DND-41 (cell line): ENCODE measurements around the gene ATG5.

Experiments
- ATAC-seq: fragments of 200-7000 bp; cut with Tn5 transposase; 3 replicates; pipeline ENCODE4 v1.9.1; 2021; ENCODE audit warnings: low read depth; ENCODE audit not compliant: insufficient read depth
- DNase-seq: peaks from one replicate; pipeline ENCODE4 v3.0.0-alpha.2; 2020
- H2AFZ ChIP-seq: 2 replicates; pipeline ENCODE4 v1.6.0; 2012; ENCODE audit warnings: low read depth, low read length
- H3K27ac ChIP-seq: 2 replicates; pipeline ENCODE4 v1.5.1; 2012; ENCODE audit warnings: low read length, inconsistent platforms
- H3K27me3 ChIP-seq: fragments of 200-600 bp; sonication (generic); 2 replicates; pipeline ENCODE4 v1.6.0; 2012; ENCODE audit warnings: low read length, mild to moderate bottlenecking, inconsistent platforms; ENCODE audit not compliant: insufficient read depth, poor library complexity
- H3K36me3 ChIP-seq: 2 replicates; pipeline ENCODE4 v1.5.1; 2012; ENCODE audit warnings: low read length, inconsistent platforms; ENCODE audit not compliant: insufficient read depth
- H3K4me1 ChIP-seq: 2 replicates; pipeline ENCODE4 v1.5.1; 2012; ENCODE audit warnings: mild to moderate bottlenecking, low read length; ENCODE audit not compliant: insufficient read depth
- H3K4me2 ChIP-seq: 2 replicates; pipeline ENCODE4 v1.6.0; 2012; ENCODE audit warnings: mild to moderate bottlenecking, moderate library complexity, low read length, inconsistent platforms; ENCODE audit not compliant: insufficient read depth
- H3K4me3 ChIP-seq, 2 experiments: fragments of 200-600 bp in 1 of 2; shearing (Covaris generic) in 1 of 2; 2 replicates each; pipeline ENCODE4 v1.5.1; 2012 to 2016; ENCODE audit warnings: inconsistent platforms in 2 of 2, low read length in 2 of 2, mild to moderate bottlenecking in 2 of 2, low read depth in 1 of 2, moderate library complexity in 1 of 2
- H3K79me2 ChIP-seq: 2 replicates; pipeline ENCODE4 v1.6.0; 2012; ENCODE audit warnings: low read length, inconsistent platforms; ENCODE audit not compliant: insufficient read depth
- H3K9ac ChIP-seq: 2 replicates; pipeline ENCODE4 v1.6.0; 2012; ENCODE audit warnings: low read depth, mild to moderate bottlenecking, inconsistent platforms, low read length, moderate library complexity
- H3K9me3 ChIP-seq: 2 replicates; pipeline ENCODE4 v1.5.1; 2012; ENCODE audit warnings: low read length, moderate library complexity, mild to moderate bottlenecking, inconsistent platforms; ENCODE audit not compliant: insufficient read depth, severe bottlenecking
- H4K20me1 ChIP-seq: 2 replicates; pipeline ENCODE4 v1.6.0; 2012; ENCODE audit warnings: low read length; ENCODE audit not compliant: insufficient read depth
- EZH2 ChIP-seq: IDR thresholded peaks from 3 replicates; pipeline ENCODE4 v1.6.1; 2012; ENCODE audit warnings: borderline replicate concordance, low read depth, mild to moderate bottlenecking, moderate library complexity, low read length, inconsistent platforms; ENCODE audit not compliant: severe bottlenecking
- TF ChIP-seq, protein P1 (sequence below): IDR thresholded peaks from 2 replicates; pipeline ENCODE4 v1.5.1; 2012; ENCODE audit warnings: borderline replicate concordance, low read length, moderate library complexity, mild to moderate bottlenecking; ENCODE audit not compliant: poor library complexity, severe bottlenecking; ENCODE audit errors: extremely low read depth

The ATG5 gene

GRCh38 chr6:106325336-106326178 lies at the start of gene ATG5:
TSS of gene ATG5 (minus strand) at chr6:106325760. CDS start at chr6:106316208, 9,552 bp downstream.
- peak within 1 kb of the TSS; percentile 70 to 82 for H3K4me3 ChIP-seq
- H3K4me1 ChIP-seq: peaks cover 39% of the 10 kb centered on the region
- H3K9ac ChIP-seq: peak within 1 kb of the TSS; percentile 78
- H3K27me3 ChIP-seq: no peaks in the 10 kb centered on the region
- H4K20me1 ChIP-seq: peaks cover 5% of the 10 kb centered on the region; the same call in 1 of the 2 replicates
- peaks cover 49% of the 10 kb centered on the region for H3K79me2 ChIP-seq
- H3K36me3 ChIP-seq: no peaks in the 10 kb centered on the region; the same call in 1 of the 2 replicates
- peak within 1 kb of the TSS; percentile 83 for H3K27ac ChIP-seq
- DNase-seq (peak; percentile 100), ATAC-seq (peak; percentile 93)
- H3K4me2 ChIP-seq: peak within 1 kb of the TSS; percentile 67
- H2AFZ ChIP-seq: peak within 1 kb of the TSS; percentile 97
- H3K9me3 ChIP-seq: no peaks in the 10 kb centered on the region
- TF ChIP-seq EZH2: no peak
- TF ChIP-seq, protein P1, sequence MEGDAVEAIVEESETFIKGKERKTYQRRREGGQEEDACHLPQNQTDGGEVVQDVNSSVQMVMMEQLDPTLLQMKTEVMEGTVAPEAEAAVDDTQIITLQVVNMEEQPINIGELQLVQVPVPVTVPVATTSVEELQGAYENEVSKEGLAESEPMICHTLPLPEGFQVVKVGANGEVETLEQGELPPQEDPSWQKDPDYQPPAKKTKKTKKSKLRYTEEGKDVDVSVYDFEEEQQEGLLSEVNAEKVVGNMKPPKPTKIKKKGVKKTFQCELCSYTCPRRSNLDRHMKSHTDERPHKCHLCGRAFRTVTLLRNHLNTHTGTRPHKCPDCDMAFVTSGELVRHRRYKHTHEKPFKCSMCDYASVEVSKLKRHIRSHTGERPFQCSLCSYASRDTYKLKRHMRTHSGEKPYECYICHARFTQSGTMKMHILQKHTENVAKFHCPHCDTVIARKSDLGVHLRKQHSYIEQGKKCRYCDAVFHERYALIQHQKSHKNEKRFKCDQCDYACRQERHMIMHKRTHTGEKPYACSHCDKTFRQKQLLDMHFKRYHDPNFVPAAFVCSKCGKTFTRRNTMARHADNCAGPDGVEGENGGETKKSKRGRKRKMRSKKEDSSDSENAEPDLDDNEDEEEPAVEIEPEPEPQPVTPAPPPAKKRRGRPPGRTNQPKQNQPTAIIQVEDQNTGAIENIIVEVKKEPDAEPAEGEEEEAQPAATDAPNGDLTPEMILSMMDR: peak; percentile 7

GRCh38 chr6:106373502-106374239 lies 48.1 kb upstream of the ATG5 start:
- no peak overlapping the region for H3K4me2 ChIP-seq
- no peaks in the 10 kb centered on the region for H4K20me1 ChIP-seq
- H3K27ac ChIP-seq: no peak overlapping the region
- H3K36me3 ChIP-seq: no peaks in the 10 kb centered on the region
- peaks cover 22% of the 10 kb centered on the region for H3K27me3 ChIP-seq
- no peak overlapping the region for H3K9ac ChIP-seq
- H3K4me1 ChIP-seq: no peaks in the 10 kb centered on the region
- no peak for ATAC-seq
- no peaks in the 10 kb centered on the region for H3K9me3 ChIP-seq
- no peaks in the 10 kb centered on the region for H3K79me2 ChIP-seq
- H3K4me3 ChIP-seq: no peak overlapping the region
- TF ChIP-seq EZH2: no peak
- TF ChIP-seq, protein P1: no peak
- no peak overlapping the region for H2AFZ ChIP-seq
- no peak for DNase-seq

DNA sequence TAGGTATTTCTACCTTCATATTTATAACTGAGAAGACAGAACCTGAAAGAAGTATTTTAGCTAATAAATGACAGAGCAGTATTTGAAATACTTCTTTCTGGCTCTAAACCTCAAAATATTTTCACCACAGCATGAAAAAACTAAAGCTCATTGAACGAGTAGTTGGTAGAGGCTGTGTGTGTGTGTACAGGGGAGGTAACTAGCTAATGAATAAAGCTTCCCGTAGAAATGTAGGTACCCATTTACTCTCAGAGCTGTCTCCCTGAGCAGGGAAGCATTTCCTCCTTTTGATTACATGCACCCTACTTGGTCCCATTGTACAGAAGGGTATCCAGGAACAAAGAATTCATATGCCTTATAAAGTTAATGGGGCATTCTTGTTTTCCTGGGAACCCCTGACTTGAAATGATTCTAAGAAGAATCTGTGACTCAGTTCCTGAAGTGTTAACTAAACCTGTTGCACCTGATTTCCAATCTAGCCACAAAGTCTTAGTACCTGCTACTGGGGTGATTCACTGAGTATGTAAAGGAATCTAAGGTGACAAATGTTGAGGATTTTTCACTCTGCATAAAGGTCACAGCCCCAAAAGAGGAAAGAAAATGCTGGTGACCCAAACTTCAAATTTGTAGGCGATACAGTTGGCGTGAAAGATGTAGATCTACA lies 47.4 kb upstream of the ATG5 start:
- Histone ChIP-seq H2AFZ (no peak overlapping the region), H3K4me1 (no peaks in the 10 kb centered on the region), H3K27ac (no peak overlapping the region), H3K4me2 (no peak overlapping the region), H3K36me3 (no peaks in the 10 kb centered on the region), H3K4me3 (no peak overlapping the region), H3K9ac (no peak overlapping the region), H3K79me2 (no peaks in the 10 kb centered on the region), H3K27me3 (peaks cover 22% of the 10 kb centered on the region), H3K9me3 (no peaks in the 10 kb centered on the region), H4K20me1 (no peaks in the 10 kb centered on the region)
- no peak for TF ChIP-seq EZH2
- TF ChIP-seq, protein P1: no peak
- no peak for DNase-seq
- ATAC-seq: no peak
